ENCODE data around the gene IQCH. TPM values are rescaled to one million over a fixed set of nuclear protein-coding genes. Genes with fewer than 3 reads are reported as not detected.

IQCH gene
- total RNA-seq, 1 experiment from 2014 or later, result 1.9 TPM

DNA sequence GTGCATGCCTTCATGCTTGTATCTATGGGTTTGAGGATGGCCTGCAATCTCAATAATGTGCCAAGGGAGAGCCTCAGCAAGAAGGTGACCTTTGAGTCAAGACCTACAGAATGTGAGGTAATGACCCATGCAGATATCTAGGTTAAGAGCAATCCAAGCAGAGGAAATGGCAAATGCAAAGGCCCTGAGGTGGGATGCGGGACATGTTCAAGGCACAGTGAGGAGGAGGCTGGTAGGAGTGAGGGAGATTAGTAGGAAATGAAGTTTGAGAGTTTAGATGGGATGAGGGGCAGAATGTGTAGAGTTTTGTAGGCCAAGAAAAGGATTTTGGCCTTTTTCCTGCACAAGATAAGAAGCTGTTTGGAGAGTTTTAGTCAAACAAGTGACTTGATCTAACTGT lies 283.2 kb downstream of the IQCH start:
- TF ChIP-seq, protein P1, sequence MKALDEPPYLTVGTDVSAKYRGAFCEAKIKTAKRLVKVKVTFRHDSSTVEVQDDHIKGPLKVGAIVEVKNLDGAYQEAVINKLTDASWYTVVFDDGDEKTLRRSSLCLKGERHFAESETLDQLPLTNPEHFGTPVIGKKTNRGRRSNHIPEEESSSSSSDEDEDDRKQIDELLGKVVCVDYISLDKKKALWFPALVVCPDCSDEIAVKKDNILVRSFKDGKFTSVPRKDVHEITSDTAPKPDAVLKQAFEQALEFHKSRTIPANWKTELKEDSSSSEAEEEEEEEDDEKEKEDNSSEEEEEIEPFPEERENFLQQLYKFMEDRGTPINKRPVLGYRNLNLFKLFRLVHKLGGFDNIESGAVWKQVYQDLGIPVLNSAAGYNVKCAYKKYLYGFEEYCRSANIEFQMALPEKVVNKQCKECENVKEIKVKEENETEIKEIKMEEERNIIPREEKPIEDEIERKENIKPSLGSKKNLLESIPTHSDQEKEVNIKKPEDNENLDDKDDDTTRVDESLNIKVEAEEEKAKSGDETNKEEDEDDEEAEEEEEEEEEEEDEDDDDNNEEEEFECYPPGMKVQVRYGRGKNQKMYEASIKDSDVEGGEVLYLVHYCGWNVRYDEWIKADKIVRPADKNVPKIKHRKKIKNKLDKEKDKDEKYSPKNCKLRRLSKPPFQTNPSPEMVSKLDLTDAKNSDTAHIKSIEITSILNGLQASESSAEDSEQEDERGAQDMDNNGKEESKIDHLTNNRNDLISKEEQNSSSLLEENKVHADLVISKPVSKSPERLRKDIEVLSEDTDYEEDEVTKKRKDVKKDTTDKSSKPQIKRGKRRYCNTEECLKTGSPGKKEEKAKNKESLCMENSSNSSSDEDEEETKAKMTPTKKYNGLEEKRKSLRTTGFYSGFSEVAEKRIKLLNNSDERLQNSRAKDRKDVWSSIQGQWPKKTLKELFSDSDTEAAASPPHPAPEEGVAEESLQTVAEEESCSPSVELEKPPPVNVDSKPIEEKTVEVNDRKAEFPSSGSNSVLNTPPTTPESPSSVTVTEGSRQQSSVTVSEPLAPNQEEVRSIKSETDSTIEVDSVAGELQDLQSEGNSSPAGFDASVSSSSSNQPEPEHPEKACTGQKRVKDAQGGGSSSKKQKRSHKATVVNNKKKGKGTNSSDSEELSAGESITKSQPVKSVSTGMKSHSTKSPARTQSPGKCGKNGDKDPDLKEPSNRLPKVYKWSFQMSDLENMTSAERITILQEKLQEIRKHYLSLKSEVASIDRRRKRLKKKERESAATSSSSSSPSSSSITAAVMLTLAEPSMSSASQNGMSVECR (CRISPR knock-in tag; IDR thresholded peaks at IDR 0.05; ENCODE audit: borderline replicate concordance), result no peak
- no peak for TF ChIP-seq HMGA2 (CRISPR knock-in tag; IDR thresholded peaks at IDR 0.05)
- TF ChIP-seq PRRX2 (CRISPR knock-in tag; IDR thresholded peaks at IDR 0.05), result no peak
- TF ChIP-seq ZBTB21 (CRISPR knock-in tag; IDR thresholded peaks at IDR 0.05; ENCODE audit: borderline replicate concordance), result no peak
- TF ChIP-seq FOXK1 (CRISPR knock-in tag; IDR thresholded peaks at IDR 0.05), result no peak
- TF ChIP-seq, protein P2, sequence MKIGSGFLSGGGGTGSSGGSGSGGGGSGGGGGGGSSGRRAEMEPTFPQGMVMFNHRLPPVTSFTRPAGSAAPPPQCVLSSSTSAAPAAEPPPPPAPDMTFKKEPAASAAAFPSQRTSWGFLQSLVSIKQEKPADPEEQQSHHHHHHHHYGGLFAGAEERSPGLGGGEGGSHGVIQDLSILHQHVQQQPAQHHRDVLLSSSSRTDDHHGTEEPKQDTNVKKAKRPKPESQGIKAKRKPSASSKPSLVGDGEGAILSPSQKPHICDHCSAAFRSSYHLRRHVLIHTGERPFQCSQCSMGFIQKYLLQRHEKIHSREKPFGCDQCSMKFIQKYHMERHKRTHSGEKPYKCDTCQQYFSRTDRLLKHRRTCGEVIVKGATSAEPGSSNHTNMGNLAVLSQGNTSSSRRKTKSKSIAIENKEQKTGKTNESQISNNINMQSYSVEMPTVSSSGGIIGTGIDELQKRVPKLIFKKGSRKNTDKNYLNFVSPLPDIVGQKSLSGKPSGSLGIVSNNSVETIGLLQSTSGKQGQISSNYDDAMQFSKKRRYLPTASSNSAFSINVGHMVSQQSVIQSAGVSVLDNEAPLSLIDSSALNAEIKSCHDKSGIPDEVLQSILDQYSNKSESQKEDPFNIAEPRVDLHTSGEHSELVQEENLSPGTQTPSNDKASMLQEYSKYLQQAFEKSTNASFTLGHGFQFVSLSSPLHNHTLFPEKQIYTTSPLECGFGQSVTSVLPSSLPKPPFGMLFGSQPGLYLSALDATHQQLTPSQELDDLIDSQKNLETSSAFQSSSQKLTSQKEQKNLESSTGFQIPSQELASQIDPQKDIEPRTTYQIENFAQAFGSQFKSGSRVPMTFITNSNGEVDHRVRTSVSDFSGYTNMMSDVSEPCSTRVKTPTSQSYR (CRISPR knock-in tag; IDR thresholded peaks at IDR 0.05), result no peak
- TF ChIP-seq TEAD4 (CRISPR knock-in tag; IDR thresholded peaks at IDR 0.05), result no peak
- TF ChIP-seq ZNF396 (CRISPR knock-in tag; IDR thresholded peaks at IDR 0.05; ENCODE audit: borderline replicate concordance), result no peak
- TF ChIP-seq, protein P3, sequence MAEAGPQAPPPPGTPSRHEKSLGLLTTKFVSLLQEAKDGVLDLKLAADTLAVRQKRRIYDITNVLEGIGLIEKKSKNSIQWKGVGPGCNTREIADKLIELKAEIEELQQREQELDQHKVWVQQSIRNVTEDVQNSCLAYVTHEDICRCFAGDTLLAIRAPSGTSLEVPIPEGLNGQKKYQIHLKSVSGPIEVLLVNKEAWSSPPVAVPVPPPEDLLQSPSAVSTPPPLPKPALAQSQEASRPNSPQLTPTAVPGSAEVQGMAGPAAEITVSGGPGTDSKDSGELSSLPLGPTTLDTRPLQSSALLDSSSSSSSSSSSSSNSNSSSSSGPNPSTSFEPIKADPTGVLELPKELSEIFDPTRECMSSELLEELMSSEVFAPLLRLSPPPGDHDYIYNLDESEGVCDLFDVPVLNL (CRISPR knock-in tag; IDR thresholded peaks at IDR 0.05; ENCODE audit: borderline replicate concordance, low read depth), result no peak
- H3K36me3 Mint-ChIP-seq, result no peaks in the 10 kb centered on the region
- H3K4me1 Mint-ChIP-seq, result 0 out of 2 replicates have a peak, but pooled peaks cover 2% of the 10 kb centered on the region
- DNase-seq (ENCODE audit: low spot score) (no peak), ATAC-seq (no peak)
- H3K27ac Mint-ChIP-seq, result no peak overlapping the region; the same call in 1 of the 2 replicates
- H3K4me3 Mint-ChIP-seq, result no peak overlapping the region
- no peaks in the 10 kb centered on the region for H3K9me3 Mint-ChIP-seq
- no peaks in the 10 kb centered on the region for H3K27me3 Mint-ChIP-seq (ENCODE audit: low read depth)
- ChIA-PET POLR2A (no interaction called here), CTCF (no interaction called here)

DNA sequence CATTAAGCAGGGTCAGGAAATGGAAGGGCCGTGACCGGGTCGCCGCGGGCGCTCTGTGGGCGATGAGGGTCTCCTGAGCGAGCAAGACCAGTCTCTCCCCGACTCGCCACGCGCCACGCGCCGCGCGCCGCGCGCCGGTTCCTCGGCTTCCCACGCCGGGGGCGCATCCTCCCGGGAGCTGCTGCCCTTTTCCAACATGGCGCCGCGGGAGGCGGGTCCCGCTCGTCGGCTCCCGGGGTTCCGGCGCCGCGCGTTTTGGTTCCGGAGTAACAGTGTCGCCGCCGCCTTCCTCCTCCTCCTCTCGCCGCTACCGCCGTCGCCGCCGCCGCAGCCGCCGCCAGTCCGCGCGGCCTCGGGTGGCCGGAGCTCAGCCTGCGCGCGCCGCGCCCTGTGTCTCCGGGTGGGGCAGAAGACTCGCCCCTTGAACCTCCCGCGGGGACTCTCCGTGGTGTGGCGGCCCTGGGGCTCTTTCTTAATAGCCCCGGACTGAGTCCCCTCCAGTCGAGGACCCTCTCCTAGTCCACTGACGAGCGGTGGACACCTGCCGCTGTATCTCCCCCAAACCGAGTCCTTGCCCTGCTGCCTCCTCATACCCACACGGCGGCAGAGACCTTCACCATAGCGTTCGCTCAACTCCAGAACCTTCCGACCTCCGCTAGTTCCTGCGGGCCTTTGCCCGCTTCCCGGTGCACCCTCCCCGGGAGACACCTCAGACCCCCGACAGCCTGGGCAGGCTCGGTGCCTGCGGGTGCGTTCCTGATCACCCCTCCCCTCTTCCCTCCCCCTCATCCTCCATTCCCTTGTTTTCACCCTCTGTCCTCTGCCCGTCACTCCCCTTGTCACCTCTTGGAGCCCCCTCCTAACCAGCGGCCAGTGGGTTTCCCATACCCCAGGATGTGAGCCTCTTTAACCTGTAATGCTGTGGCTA lies 288.1 kb downstream of the IQCH start, which contains the start of gene MAP2K5:
Gene MAP2K5, plus strand, starts transcription at position 284 of the 928 bp plus-strand sequence. Its CDS starts 633 bp downstream, at position 917.
- peak; percentile 79 for DNase-seq (ENCODE audit: low spot score)
- ChIA-PET POLR2A (interaction anchor here (0.7 to 0.8 kb wide), 2 partner anchors 14 to 201 kb away, joined by 3 read pairs; no protein-coding TSS in a partner anchor), CTCF (no interaction called here)
- Mint-ChIP-seq H3K4me3 (peak within 1 kb of the TSS; percentile 97), H3K27me3 (ENCODE audit: low read depth) (no peaks in the 10 kb centered on the region), H3K4me1 (peaks cover 11% of the 10 kb centered on the region), H3K27ac (peak within 1 kb of the TSS; percentile 87; the same call in 1 of the 2 replicates), H3K36me3 (no peaks in the 10 kb centered on the region), H3K9me3 (no peaks in the 10 kb centered on the region)
- ATAC-seq, result peak; percentile 68
- TF ChIP-seq, protein P4, sequence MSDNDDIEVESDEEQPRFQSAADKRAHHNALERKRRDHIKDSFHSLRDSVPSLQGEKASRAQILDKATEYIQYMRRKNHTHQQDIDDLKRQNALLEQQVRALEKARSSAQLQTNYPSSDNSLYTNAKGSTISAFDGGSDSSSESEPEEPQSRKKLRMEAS (CRISPR knock-in tag; IDR thresholded peaks at IDR 0.05), result peak; percentile 46
- TF ChIP-seq, protein P1 (CRISPR knock-in tag; IDR thresholded peaks at IDR 0.05; ENCODE audit: borderline replicate concordance), result peak; percentile 70; the same call in 1 of the 2 replicates
- no peak for TF ChIP-seq ZNF423 (CRISPR knock-in tag; IDR thresholded peaks at IDR 0.05)
- TF ChIP-seq, protein P5, sequence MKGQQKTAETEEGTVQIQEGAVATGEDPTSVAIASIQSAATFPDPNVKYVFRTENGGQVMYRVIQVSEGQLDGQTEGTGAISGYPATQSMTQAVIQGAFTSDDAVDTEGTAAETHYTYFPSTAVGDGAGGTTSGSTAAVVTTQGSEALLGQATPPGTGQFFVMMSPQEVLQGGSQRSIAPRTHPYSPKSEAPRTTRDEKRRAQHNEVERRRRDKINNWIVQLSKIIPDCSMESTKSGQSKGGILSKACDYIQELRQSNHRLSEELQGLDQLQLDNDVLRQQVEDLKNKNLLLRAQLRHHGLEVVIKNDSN (CRISPR knock-in tag; IDR thresholded peaks at IDR 0.05), result 0 out of 2 replicates have a peak, but pooled peaks have one; percentile 22
- TF ChIP-seq, protein P6, sequence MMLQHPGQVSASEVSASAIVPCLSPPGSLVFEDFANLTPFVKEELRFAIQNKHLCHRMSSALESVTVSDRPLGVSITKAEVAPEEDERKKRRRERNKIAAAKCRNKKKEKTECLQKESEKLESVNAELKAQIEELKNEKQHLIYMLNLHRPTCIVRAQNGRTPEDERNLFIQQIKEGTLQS (CRISPR knock-in tag; conservative IDR thresholded peaks at IDR 0.05), result no peak
- peak; percentile 59; the same call in 1 of the 2 replicates for TF ChIP-seq SP1 (CRISPR knock-in tag; conservative IDR thresholded peaks at IDR 0.05)
- peak; percentile 39; the same call in 1 of the 2 replicates for TF ChIP-seq FOXP1 (CRISPR knock-in tag; IDR thresholded peaks at IDR 0.05; ENCODE audit: borderline replicate concordance)
- TF ChIP-seq FOXK1 (CRISPR knock-in tag; IDR thresholded peaks at IDR 0.05), result peak; percentile 84
- no peak for TF ChIP-seq TCF7 (CRISPR knock-in tag; IDR thresholded peaks at IDR 0.05; ENCODE audit: low read depth)
- TF ChIP-seq NR2C2 (CRISPR knock-in tag; IDR thresholded peaks at IDR 0.05), result peak; percentile 68
- TF ChIP-seq FOXJ3 (CRISPR knock-in tag; IDR thresholded peaks at IDR 0.05; ENCODE audit: borderline replicate concordance), result no peak
